GM12801 (cell line): ENCODE data around the gene PRKN.

Experiments used
- CTCF ChIP-seq: IDR thresholded peaks from one replicate; pipeline ENCODE4 v1.5.1; 2011; ENCODE audit warnings: control low read depth; ENCODE audit not compliant: insufficient read length; ENCODE audit errors: extremely low read depth

Gene PRKN

DNA sequence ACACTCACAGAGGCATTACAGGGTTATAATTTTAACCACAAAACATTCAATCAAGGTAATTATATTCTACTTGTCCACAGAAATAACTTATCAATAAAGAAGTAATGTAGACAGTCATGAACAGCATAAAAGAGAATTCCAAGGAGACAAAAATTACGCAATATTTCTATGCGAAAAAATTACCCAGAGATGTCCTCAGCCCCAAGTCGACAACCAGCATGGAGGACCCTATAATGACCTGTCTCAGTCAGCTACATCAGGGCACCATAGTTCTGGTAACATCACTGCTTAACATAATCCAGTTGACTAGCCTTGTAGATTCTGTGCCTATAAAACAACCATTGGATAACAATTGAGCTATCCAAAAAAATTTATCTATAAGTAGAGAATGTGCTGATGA, 579.8 kb downstream of the PRKN start:
- TF ChIP-seq CTCF: no peak

DNA sequence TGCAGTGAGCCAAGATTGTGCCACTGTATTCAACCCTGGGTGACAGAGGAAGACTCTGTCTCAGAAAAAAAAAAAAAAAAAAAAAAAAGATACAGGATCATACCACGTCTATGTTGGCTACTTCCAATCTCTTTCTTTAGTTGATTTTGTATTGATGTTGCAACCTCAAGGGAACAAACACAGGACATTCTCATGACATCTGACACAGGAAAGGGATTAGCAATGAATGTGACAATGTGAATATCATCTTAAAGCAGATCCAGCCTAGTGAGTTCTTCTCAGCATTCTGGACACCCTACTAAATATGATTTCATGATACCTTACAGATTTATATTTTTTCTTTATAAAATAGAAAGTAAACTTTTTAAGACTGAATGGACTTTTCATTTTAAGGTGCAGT, 580.3 kb downstream of the PRKN start:
- no peak for TF ChIP-seq CTCF

DNA sequence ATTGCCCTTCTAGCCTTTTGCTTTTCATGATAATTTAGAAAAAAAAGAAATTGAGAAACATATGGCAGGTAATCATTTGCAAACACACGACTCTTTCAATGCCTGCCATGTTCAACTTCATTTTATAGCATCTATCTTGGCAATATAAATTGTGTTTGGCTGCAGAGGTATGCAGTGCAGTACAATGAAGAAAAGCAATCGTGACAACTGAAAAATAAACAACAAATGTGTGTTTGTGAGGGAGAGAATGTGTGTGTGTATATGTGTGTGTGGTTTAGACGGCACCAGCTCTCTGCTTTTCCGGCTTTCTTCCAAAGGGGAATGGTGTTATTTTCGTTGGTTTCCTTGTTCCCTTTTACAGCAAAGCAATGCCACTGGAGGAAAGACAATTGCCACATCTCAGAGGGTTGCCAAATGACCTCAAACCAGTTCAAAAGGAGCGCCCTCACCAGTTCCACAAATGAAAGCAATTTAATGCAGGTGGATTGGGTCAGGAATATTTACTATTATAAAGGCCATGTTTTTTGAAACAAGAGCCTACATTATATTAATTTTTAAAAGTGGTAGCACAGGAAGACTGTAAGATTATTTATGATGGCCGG, 587.2 kb downstream of the PRKN start:
- no peak for TF ChIP-seq CTCF

- no peak for TF ChIP-seq CTCF
Measured at GRCh38 chr6:162125659-162126058, 601.9 kb downstream of the PRKN start.

DNA sequence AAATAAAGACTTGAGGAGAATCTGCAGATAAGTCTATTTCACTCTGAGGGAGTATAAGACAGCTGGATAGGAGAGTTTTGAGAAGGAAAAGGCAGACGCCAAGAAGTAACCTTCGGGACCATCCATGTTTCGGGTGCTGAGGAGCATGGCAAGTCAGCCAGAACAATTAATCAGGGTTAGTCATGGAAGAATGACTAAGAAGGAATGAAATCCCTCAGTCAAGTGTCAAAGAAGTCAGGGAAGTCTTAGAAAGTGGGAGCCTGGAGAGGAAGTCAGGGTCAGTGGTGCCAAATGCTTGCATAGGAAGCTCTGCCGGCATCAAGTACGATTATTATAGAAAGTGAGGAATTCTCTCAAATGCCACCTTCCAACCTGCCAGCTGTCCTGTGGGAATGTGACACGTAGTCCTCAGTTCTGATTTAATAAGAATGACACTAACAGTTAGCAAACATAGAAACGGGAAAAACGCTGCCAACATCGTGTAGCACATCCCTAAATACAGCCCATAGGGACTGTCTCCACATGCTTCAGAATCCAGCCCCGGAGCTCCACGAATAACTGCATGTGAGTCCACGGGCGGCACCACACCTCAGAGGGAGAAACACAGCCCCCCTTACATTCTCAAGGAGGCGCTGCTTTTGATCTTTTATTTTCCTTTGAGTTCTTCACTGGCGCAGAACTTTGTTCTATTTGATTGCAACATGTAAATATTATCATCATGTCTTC, 602.7 kb downstream of the PRKN start:
- TF ChIP-seq CTCF: no peak

DNA sequence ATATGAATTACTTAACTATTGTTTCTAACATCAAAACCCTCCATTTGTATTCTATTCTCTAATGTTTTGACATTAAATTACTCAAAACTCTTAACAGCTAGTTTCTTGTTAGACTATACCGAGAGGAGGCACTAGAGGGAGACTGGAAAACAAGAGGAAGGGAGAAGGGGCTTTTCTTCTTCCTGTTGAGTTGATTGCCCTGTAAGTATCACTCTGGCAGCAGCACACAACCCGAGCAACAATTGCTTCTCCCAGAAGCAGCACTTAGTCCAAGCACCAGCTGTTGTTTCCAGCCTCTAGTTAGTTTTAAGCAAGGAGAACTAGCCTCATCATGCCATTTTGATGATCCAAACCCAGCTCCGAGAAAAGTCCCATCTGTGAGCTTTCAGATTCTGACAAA, 603.8 kb downstream of the PRKN start:
- TF ChIP-seq CTCF: no peak

GRCh38 chr6:162119341-162119740, 608.2 kb downstream of the PRKN start:
- TF ChIP-seq CTCF: no peak
